Left cardiac atrium (tissue), 2 donors: ENCODE measurements around the gene TEX26. TPM values are rescaled to one million over a fixed set of nuclear protein-coding genes. Genes with fewer than 3 reads are reported as not detected.

ENCODE experiments used
- total RNA-seq, 2 donors: library from RNA; stranded (reverse); fragmentation: NEBNext Ultra II Directional; extraction: Animal tissue kit (Norgen Biotek cat#: 25700); gene quantifications; one replicate each; pipeline ENCODE4 v1.2.1, GENCODE V29; 2021
- donor health status: DM: no; HTN: yes; CAD: no; lungs with severe emphysema.
- donor health status: DM: yes; HTN: yes; CAD: no.

Gene TEX26
- total RNA-seq, 2 donors from 2014 or later: 0.15 to 0.37 TPM

Other genes starting within 250 kb of the TEX26 start
- 10 to 100 TPM; 12.8 to 26.9 TPM for gene ALOX5AP, start 197.1 kb upstream of the TEX26 start, total RNA-seq
- 10 to 100 TPM in 1 of 2 donors, 1 to 10 TPM in 1; 9.6 to 36.7 TPM for gene MEDAG, start 26.4 kb upstream of the TEX26 start, total RNA-seq
- gene HSPH1, start 229.2 kb downstream of the TEX26 start, total RNA-seq: 10 to 100 TPM; 49.0 to 83.2 TPM